ENCODE results near the gene ADAM30.
"Not testable (repeated sequence)": the region's sequence is repeated elsewhere in the genome, so short reads cannot be mapped to it uniquely, and the experiment has no call there.

ADAM30 gene

DNA sequence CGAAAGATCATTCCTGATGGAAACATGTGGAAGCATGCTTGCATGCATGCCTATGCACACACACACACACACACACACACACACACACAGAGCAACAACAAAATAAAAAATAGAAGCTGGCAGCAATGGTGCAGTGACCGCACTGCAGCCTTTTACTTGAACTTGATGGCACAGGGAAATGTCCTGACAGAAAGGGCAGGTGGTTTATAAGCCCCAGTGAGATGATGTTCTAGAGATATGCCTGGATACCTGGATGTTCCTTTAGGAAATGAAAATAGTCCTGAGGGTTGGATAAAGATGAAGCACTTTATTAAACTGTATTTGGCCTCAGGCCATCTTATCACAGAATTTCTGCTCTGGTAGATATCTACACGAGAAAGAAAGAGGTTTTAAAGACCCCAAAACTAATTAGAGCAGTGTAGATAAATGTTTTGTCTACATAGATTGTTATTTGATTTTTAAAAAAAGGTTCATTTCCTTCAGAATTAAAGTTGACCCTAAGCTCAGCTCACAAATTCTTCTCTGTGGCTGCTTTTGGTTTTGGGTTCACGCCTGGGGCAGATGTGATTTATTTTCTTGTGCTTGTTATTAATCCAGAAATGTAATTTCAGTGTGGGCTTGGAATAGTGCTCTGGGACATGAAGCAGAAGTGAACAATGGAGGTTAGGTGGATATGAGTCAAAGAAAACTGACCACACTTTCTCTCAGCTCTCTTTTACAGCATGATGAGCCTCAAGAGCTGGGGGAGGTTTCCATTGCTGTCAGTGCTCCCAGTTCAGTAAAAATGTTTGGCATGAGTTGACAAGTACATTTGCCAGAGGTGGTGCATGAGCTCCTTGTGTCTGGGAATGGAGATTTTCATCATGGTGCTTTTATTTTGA, 22.9 kb downstream of the ADAM30 start:
- DNase-seq = no peak

DNA sequence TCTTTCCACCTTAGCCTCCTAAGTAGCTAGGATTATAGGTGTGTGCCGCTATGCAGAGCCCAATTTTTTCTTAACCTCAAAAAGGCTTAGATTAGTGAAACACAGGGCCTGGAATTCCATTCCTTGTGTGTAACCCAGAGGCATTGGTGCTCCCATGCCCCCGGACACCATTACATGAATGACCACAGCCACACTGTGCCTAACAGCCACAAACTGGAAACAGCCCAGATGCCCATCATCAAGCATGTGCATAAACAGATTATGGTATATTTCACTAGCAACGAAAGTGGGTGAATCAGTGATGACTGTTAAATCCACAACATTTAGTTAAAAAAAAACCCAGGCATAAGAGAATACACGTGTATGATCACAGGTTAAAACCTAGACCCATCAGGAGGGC, 24.4 kb downstream of the ADAM30 start:
- DNase-seq = no peak

DNA sequence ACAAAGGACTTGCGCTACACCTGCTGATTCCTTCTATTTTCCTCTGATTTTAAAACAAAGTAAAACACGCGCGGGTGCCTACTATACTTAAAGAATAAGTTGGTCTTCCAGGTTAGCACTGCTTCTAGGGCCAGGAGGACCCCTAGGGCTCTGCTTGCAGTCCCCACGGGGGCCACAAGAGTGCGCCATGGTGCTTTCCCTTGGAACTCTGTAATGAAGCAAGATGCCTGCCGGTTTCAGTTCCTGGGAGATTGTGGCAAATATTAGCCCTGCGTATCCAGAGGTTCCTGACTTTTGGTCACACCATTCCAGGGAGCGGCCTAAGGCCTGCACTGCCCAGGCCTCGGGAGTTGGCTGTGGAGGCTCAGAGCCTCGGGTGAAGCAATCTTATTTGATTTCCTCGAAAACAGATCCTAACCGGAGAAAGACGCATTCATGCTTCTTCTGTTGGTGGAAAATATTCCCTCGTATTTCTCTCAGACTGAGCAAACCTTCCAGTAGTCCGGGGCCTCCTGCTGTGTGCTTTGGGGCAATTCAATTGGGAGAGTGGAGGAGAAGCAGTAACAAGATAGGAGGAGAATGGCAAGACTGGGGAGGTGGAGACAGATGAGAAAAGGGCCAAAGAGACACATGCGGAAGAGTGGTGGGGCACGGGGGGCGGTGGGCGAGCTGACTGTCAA, 25.3 kb downstream of the ADAM30 start:
- peak; percentile 67 for DNase-seq

DNA sequence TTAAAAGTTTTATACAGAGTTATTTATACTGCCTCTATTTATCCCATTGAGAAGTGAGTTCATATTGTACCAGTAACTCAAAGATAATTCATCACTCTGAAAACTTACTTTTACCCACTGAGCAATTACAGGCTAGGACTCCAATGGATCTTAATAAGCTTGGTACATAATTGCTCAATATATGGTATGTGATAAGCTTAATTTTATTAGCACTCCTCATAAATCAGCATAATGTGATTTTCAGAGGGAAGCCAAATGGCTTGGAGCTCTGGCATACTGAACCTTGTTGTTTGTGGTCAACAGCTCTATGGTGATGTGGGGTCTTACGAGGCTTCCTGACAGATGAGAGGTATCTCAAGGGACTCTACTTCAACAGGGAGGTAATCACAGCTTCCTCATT, 26.3 kb downstream of the ADAM30 start:
- DNase-seq = no peak

DNA sequence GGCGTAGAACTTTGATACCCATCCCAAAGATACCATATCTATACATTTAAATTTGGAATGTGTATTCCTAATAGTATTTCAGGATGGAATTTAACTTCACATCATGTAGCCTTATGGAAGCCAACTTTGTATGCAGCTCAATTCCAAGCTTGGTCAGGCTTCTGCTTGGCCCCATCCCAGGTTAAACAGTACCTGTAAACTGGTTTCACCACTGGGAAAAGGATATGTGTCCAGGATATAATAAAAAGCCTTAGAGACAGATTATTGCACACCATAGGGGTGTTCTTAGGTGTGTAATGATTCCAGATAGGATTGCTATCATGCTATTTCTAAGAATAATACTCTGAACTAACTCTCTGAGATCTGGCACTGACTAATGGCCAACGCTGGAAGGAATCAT, 28.1 kb downstream of the ADAM30 start:
- DNase-seq = no peak

DNA sequence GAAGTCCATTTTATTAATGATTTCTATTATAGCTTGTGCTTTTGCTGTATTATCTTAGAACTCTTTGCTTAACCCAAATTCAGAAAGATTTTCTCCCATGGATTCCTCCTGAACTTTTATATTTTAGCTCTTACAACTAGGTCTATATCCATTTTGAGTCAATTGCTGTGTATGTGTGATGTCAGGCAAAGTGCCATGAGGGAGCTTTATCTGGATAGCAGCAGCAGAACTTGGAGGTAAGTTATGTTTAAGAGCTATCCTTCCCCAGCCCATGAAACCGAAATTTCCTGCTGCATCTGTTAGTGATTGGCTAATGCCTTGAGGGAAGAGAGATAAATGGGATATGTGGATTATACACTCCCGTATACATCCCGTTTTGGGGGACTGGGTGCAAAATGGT, 29.9 kb downstream of the ADAM30 start:
- no peak for DNase-seq

DNA sequence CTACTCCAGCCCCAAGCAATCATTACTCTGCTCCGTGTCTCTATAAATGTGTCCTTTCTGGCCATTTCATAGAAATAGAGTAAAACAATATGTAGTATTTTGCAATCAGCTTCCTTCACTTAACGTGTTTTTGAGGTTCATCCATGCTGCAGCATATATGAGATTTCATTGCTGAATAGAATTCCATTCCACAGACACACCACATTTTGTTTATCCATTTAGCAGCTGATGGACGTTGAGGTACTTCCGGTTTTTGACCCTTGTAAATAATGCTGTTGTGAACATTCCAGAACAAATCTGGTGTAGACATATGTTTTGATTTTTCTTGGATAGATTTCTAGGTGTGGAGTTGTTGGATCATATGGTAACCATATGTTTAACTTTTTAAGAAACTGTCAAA, 30.7 kb downstream of the ADAM30 start:
- no peak for DNase-seq

DNA sequence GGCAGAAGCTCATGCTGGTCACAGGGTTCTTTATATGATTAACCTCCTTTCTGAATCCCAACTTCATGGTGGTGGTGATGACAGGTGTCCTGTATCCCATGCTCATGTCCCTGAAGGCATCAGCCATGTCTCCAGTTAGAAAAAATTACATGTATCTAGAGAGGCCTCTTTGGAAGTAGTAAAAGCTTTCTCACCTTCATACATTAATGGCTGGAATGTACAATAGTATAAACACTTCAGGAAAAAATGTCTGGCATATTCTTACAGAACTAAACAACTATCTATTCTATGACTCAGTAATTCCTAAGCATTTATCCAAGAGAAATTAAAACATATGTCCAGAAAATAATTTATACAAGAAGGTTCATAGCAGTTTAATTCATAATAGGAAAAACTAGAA, 34.0 kb downstream of the ADAM30 start:
- no peak for DNase-seq

DNA sequence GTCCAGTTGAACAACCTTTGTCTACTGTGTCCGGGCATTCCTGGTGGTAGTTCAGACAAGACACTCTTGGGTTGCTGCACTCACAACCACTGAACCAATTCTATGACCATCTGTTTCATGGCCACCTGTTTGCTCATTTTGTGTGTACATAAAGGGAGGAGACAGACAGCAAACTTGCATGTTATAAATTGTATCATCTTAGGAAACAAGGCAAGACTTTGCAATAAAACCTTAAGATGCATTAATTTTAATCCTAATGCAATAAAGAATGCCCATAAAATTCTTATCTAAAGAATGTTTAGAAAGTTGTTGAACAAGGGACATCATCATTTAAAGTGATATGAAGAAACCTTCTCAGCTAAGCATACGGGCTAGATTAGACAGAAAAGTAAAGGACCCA, 34.8 kb downstream of the ADAM30 start:
- DNase-seq = no peak

DNA sequence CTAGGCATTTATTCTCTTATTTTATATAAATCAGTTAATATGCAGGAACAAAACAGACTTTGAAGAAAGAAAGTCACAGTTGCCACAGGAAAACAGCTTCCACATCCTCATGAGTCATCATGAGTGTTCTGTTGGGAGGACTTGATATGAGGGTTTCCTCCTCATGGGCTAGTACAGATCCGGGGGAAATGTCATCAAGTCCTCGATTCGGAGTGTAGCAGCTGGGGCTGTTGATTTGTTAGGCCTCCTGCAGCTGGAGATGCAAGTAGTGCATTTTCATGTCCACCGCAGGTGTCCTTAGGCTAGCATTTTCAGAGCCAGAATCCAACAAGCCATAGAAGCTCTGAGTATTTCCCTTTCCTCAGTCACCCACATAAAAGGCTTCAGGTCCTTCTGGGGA, 36.7 kb downstream of the ADAM30 start:
- no peak for DNase-seq

DNA sequence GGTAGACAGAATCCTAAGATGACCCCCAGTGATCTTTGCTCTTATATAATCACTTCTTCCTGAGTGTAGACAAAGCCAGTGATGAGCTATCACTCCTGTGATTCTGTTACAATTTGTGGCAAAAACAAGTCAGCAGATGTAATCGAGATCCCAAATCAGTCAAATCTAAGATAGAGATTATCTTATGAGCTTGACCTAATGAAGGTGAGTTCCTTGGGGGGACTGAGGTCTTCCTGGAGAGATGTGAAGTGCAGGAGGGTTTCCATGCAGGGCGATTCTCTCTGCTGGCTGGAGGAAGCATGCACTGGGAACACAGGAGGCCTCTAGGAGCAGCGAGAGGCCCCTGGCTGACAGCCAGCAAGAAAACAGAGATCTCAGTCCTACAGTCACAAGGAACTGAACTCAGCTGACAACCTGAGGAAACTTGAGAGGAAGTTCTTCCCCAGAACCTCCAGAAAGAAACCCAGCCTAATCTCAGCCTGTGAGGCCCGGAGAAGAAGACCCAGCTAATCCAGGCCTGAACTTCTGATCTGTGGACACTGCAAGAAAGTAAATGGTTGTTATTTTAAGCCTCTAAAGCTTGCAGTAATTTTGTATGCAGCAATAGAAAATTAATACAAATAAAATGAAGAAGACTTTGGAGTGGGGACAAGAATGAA, 37.6 kb downstream of the ADAM30 start:
- DNase-seq = not testable (repeated sequence)

DNA sequence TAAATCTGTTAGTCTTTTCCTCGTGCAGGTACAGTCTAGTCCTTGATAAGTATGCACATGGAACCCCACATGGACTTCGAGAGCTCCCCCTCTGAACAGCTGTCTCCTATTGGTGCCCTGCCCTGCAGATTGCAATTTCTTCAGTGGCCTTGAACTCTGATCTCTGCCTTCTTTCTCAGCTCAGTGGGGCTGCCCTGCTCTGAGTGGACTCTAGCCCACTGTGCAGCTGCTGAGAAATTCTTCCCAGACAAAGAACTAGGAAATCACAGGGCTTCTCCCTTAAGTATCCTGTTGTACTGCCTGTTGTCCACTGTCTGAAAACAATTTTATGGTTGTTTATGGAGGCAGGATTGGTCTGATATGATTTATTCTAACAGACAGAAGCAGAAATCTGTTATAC, 38.2 kb downstream of the ADAM30 start:
- no peak for DNase-seq

DNA sequence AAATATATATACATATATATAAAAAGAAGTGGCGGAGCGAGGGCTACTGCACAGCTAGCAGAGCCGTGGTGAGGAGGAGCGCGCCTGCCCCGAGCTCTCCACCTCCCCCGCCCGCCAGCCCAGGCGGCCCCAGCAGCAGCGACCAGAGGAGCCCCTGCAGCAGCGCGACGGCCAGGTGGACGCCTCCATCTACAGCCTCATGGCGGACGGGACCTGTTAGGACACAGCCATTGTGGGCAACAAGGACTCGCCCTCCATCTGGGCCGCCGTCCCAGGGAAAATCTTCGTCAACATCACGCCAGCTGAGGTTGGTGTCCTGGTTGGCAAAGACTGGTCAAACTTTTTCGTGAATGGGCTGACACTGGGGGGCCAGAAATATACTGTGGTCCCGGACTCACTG, 43.2 kb downstream of the ADAM30 start:
- no peak for DNase-seq

DNA sequence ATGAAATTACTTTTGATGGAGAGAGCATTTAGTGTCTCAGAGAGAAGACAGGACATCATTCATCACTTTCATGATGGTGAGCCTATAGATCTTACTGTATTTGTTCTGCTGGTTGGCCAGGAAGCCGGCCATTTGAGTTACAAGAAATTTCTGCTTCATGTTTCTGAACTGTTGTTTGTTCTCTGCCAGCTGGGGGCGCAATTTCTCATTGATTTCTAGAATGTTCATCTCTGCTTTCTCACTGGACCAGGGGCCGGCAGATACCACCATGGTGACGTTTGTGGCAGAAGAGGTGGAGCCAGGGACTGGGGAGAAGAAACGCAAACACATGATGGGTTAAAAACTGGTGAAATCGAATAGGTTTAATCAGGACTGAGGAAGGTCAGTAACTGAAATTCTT, 52.1 kb downstream of the ADAM30 start:
- DNase-seq = not testable (repeated sequence)

All from stimulated activated CD4-positive, alpha-beta T cell treated with anti-CD3 and anti-CD28 coated beads, Interleukin-1b, Interleukin-23, amount 100 ng/mL, for 48 hours (primary cell).